GM21360 (cell line): ENCODE results near the gene POMT1.
"Not testable (repeated sequence)": the region's sequence is repeated elsewhere in the genome, so short reads cannot be mapped to it uniquely, and the experiment has no call there.

Experiments
- ATAC-seq: cut with Tn5 transposase; IDR thresholded peaks from one replicate; pipeline ENCODE4 v1.9.1; 2021; ENCODE audit warnings: mild to moderate bottlenecking, moderate library complexity; ENCODE audit not compliant: unreplicated experiment

Gene POMT1

DNA sequence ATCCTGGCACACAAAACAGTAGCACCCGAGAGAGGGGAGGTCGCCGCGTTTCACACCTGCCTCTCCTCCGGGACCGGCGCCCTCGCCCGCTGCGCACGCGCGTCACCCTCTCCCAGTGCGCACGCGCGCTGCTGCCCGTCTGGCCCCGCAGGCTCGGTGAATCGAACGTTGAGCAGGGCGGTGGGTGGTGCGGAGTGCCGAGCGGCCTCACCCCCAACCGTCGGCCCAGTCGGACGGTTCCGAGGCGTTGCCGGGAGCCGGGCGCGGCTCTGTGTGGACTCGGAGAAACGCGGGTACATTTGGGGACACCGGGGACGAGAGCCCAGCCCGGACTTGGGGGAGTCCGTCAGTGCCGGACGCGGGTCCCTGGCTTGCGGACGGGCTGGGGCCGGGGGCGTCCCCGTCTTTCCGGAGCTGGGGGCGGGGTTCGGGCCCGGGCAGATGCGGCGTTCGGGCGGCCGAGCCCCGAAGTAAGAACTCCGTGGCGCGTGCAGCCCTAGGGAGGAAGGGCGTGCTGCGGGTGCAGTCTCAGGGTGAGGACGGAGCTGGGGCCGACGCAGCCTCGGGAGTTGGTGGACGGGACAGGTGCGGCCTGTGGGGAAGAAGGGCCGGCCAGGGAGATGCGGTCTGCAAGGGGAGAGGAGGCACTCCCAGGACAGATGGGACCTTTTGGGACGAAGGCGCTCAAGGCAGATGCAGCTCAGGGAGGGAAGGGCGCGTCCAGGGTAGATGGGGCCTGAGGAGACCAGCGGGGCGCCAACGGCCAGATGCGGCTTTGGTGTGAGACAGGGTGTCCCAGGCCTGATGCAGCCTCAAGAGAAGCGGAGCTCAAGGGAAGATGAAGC, at the start of gene POMT1:
Gene POMT1 (plus strand): TSS at position 138 of the 845 bp plus-strand sequence. CDS start 1,301 bp downstream, outside the sequence.
- ATAC-seq: peak; percentile 67

DNA sequence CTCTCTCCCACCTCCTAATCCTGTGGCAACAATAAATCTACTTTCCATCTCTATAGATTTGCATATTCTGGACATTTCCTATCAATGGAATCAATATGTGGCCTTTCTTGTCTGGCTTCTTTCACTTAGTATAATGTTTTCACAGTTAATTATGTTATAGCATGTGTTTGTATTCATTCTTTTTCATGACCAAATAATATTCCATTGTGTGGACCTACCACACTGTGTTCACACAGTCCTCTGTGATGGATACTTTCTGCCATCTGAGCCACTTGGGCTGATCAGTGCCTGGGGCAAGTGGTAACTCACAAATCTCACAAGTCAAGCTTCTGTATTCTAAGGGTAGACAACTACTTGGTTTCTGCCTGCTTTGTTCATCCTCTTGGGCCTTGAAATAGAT, 48.7 kb upstream of the POMT1 start:
- ATAC-seq: no peak

GRCh38 chr9:131455655-131456054, 47.1 kb upstream of the POMT1 start:
- ATAC-seq: not testable (repeated sequence)

- ATAC-seq: no peak
Observed at GRCh38 chr9:131457746-131458145, 45.0 kb upstream of the POMT1 start.

- no peak for ATAC-seq
Observed at GRCh38 chr9:131459056-131459455, 43.7 kb upstream of the POMT1 start.

DNA sequence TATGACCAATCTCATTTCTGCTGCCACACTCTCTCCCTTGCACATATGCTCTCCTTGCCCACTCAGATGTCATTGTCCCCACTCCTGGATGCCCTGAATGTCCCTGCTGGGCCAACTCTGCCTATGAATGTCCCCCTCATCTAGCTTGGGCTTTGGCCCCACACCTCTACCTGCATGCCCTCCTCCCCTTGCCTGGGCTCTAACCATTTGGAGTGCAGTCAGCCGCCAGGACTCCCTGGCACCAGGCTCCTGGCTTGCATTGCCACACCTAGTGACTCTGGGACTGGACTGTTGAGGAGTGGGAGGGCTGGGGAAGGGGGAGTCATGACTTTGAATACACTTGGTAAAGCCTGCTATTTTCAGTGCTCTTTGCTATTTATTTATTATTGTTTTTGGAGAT, 41.6 kb upstream of the POMT1 start:
- no peak for ATAC-seq

DNA sequence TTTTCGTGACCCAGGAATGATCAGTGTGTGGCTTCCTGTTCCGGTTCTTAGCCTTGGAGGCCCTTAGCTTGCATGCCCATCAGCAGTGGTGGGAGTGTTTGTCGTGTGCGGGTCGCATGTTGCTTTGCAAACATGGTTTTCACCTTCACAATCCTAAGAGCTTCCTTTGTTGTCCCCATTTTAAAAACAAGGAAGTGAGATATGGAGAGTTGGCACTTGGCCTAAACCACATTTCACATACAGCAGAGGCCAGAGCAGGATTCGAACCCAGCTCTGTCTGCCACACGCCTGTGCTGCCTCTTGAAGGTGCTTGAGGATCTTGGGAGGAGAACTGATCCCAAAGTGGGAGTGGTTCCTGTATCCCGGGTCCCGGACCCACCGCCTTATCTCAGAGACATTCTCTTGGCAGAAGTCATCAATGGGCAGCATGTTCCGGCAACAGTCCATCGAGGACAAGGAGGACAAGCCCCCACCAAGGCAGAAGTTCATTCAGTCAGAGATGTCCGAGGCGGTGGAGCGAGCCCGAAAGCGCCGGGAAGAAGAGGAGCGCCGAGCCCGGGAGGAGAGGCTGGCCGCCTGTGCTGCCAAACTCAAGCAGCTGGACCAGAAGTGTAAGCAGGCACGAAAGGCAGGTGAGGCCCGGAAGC, 38.2 kb upstream of the POMT1 start:
- ATAC-seq: no peak

DNA sequence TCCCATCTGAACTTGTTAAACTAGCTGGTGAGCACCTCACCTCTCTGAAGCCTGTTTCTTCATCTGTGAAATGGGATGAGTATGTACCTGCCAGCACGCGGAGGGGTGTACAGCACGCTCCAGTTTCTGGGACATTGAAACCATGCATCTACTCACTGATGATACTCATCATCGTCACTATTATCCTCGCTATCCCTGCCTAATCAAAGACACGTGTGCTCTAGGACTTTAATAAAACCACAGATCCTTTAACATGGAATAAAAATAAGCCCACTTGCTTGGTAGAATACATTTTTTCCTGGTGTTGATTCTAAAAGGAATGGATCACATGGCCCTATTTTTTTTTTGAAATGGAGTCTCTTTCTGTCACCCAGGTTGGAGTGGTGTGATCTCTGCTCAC, 37.3 kb upstream of the POMT1 start:
- no peak for ATAC-seq

DNA sequence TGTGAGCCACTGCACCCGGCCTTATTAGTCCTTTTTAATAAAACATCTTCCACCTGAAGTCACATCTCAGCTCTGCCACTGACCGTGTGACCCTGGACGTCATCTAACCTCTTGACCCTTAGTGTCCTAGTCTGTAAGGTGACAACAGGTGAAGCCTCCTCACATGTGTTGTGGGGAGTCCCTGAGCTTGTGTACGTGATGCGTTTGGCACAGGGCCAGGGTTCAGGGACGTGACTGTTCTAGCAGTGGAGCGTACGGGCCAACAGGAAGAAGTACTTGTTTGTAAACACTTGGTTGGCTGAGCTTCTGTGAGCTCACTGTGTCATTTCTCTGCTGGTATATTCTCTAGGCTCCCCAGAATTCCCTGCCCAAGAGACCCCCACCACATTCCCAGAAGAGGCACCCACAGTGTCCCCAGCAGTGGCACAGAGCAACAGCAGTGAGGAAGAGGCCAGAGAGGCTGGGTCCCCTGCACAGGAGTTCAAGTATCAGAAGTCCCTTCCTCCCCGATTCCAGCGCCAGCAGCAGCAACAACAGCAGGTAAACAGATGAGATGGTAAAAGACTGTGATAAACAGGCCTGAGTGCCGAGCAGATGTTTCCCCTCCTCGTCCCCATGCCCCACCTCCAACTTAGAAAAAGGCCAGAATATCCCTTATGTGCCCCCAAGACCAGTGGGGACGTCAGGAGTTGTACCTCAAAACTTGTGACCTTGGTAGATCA, 35.3 kb upstream of the POMT1 start:
- no peak for ATAC-seq

GRCh38 chr9:131468031-131468430, 34.7 kb upstream of the POMT1 start:
- no peak for ATAC-seq

- ATAC-seq: no peak
Observed at GRCh38 chr9:131469356-131469755, 33.4 kb upstream of the POMT1 start.

- no peak for ATAC-seq
Observed at GRCh38 chr9:131469951-131470350, 32.8 kb upstream of the POMT1 start.

- no peak for ATAC-seq
Observed at GRCh38 chr9:131470581-131470991, 32.1 kb upstream of the POMT1 start.

DNA sequence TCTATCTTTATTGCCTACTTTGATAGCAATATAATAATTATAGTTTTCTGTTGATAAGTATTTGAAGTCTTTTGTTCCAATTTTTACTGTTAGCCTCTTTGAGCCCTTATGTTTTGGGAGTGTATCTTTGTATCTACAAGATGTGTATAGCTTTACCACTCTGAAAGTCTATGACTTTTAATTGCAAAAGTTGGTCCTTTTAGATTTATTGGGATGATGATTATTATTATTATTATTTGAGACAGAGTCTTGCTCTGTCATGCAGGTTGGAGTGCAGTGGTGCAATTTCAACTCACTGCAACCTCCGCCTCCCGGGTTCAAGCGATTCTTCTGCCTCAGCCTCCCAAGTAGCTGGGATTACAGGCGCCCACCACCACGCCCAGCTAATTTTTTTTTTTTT, 30.6 kb upstream of the POMT1 start:
- ATAC-seq: not testable (repeated sequence)

- ATAC-seq: no peak
Observed at GRCh38 chr9:131473198-131473885, 29.4 kb upstream of the POMT1 start.

GRCh38 chr9:131473891-131474290, 28.8 kb upstream of the POMT1 start:
- ATAC-seq: no peak

- no peak for ATAC-seq
Observed at GRCh38 chr9:131474711-131475110, 28.0 kb upstream of the POMT1 start.

DNA sequence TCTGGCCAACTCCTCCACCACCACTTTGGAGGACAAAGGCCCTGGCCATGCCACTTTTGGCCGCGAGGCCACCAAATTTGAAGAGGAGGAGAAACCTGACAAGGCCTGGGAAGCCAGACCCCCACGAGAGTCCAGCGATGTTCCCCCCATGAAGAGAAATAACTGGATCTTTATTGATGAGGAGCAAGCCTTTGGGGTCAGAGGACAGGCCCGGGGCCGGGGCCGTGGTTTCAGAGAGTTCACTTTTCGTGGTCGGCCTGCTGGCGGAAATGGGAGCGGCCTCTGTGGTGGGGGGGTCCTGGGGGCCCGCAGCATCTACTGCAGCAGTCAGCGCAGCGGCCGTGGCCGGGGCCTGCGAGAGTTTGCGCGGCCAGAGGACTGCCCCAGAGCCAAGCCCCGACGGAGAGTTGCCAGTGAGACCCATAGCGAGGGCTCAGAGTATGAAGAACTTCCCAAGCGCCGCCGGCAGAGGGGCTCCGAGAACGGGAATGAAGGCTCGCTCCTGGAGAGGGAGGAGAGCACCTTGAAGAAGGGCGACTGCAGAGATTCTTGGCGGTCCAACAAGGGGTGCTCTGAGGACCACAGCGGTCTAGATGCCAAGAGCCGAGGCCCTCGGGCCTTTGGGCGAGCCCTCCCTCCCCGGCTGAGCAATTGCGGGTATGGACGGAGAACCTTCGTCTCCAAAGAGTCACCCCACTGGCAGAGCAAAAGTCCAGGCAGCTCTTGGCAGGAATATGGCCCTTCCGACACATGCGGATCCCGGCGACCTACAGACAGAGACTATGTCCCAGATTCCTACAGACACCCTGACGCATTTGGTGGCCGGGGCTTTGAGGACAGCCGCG, 27.4 kb upstream of the POMT1 start:
- ATAC-seq: no peak

- ATAC-seq: no peak
Observed at GRCh38 chr9:131475956-131476776, 26.6 kb upstream of the POMT1 start.
